ENCODE measurements around the gene PRDM16. TPM values are rescaled to one million over a fixed set of nuclear protein-coding genes. Genes with fewer than 3 reads are reported as not detected.

Gene PRDM16
- total RNA-seq, 4 donors from 2014 or later: 0.08 to 0.19 (median 0.12) TPM

DNA sequence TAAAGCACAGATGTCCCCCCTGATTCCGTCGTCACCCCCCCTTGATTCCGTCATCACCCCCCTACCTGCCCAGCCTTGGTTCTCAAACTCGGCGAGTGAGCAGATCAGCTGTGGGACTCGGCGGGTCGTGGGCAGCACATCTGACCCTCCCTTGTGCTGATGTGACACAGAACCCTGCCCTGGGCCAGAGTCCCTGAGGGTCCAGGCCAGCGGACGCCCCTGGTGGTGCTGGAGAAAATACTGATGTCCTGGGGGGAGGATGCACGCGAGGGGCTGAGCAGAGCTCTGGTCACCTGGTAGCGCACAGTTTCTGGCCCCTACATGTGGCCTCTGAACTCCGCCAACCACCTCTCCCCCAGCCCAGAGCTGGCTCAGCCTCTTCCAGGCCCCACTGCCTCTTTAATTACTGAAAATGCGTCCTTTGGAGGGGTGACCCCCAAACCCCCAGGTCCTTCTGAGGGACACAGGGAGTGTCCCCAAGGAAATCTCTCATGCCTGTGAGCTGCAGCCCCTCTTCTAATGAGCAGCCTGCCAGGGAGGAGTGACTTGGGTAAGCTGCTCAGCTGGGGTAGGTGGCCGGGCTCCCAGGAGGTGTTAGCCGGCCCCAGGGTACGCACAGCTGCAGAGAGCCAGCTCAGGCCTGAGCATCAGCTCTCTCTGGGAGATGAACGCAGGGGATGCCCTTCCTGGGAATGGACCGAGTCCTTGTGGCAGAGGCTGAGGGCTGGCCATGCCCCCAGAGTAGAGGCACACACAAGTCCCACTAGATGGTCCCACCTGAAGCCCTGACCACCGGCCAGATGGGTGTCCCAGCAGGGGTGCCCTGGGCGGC, 255.9 kb downstream of the PRDM16 start:
- no peak overlapping the region for H3K27ac ChIP-seq
- no peak for DNase-seq
- WGBS, 2 donors: 100% methylated on average over 1 to 5 of the region's 22 CpGs
- no peak overlapping the region for H3K4me3 ChIP-seq
- intact Hi-C loops (cut with DNase I): no loop called here
- peaks cover 0 to 67% (median 0%) of the 10 kb centered on the region in 4 donors for H3K27me3 ChIP-seq
- H3K4me1 ChIP-seq: peaks cover 0 to 23% (median under 1%) of the 10 kb centered on the region in 3 donors
- H3K36me3 ChIP-seq: no peaks in the 10 kb centered on the region
- TF ChIP-seq, protein P1, sequence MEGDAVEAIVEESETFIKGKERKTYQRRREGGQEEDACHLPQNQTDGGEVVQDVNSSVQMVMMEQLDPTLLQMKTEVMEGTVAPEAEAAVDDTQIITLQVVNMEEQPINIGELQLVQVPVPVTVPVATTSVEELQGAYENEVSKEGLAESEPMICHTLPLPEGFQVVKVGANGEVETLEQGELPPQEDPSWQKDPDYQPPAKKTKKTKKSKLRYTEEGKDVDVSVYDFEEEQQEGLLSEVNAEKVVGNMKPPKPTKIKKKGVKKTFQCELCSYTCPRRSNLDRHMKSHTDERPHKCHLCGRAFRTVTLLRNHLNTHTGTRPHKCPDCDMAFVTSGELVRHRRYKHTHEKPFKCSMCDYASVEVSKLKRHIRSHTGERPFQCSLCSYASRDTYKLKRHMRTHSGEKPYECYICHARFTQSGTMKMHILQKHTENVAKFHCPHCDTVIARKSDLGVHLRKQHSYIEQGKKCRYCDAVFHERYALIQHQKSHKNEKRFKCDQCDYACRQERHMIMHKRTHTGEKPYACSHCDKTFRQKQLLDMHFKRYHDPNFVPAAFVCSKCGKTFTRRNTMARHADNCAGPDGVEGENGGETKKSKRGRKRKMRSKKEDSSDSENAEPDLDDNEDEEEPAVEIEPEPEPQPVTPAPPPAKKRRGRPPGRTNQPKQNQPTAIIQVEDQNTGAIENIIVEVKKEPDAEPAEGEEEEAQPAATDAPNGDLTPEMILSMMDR (IDR thresholded peaks at IDR 0.05): no peak
- TF ChIP-seq POLR2A (IDR thresholded peaks at IDR 0.05): no peak
- H3K9me3 ChIP-seq: no peaks in the 10 kb centered on the region

DNA sequence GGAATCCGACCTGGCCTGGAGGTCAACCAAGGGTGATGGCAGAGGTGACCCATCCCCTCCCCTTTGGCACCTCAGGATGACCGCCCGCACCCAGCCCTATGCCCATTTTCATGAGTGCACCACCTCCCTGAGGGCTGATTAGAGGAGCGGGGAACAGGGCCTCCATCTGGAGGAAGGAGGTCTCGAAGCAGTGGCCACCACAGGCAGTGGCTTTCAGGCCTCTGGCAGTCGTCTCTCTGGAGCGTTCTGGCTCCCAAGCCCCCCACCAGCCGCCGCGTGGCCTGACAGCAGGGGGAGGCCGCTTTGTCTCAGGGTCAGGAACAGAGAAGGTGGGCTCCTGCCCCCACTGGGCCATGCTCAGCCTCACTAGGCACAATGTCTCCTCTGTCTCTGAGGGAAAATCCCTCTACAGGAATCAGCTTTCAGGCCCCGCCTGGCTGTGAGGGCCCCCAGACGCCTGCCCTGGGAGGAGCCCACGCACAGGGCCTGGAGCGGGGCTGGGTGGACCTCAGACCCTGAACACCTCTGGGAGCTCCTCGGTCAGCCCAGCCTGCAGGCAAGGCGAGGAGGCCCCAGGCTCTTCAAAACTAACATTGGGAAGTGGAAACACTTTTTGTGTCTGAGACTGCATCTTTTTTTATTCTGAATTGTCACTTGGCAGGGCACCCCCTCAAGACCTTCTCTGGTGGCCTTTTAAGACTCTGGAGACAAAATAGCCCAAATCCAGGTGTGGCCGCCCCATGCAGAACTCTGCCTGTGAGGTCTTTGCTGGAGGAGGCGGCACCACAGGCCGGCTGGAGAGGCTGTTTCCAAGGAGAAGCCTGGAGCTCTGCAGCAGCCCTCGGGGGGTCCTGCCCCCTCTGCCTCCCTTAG, 257.7 kb downstream of the PRDM16 start:
- no peaks in the 10 kb centered on the region for H3K36me3 ChIP-seq
- 76 to 78% methylated on average over 5 to 9 of the region's 21 CpGs for WGBS, 2 donors
- H3K4me1 ChIP-seq: peaks cover 0 to 14% (median 0%) of the 10 kb centered on the region in 3 donors
- H3K9me3 ChIP-seq: no peaks in the 10 kb centered on the region
- peaks cover 0 to 68% (median 0%) of the 10 kb centered on the region in 4 donors for H3K27me3 ChIP-seq
- intact Hi-C loops (cut with DNase I): no loop called here
- DNase-seq: no peak
- TF ChIP-seq POLR2A (IDR thresholded peaks at IDR 0.05): no peak
- TF ChIP-seq, protein P1 (IDR thresholded peaks at IDR 0.05): no peak
- H3K27ac ChIP-seq: no peak overlapping the region
- H3K4me3 ChIP-seq: no peak overlapping the region

DNA sequence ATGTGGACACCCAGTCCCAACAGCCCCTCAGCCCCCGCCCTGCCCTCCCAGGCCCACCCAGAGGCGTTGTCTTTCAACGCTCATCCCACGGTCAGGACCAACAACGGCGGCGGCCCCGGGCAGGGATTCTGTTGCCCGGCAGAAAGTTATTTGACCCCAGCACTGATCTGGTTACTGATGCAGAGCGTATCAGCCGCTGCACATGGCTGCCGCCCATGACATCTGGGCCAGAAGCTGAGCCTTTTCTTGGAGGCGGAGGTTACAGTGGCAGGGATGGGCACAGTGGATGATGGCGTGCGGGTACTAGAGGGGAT, 258.3 kb downstream of the PRDM16 start:
- intact Hi-C loops (cut with DNase I): no loop called here
- Histone ChIP-seq H3K36me3 (no peaks in the 10 kb centered on the region), H3K4me1 (peaks cover 0 to 14% (median 0%) of the 10 kb centered on the region in 3 donors), H3K9me3 (no peaks in the 10 kb centered on the region), H3K4me3 (no peak overlapping the region), H3K27me3 (peaks cover 0 to 68% (median 0%) of the 10 kb centered on the region in 4 donors), H3K27ac (no peak overlapping the region)
- 33 to 82% methylated on average over 1 to 2 of the region's 15 CpGs for WGBS, 2 donors
- TF ChIP-seq, protein P1 (IDR thresholded peaks at IDR 0.05): no peak
- TF ChIP-seq POLR2A (IDR thresholded peaks at IDR 0.05): no peak
- DNase-seq: no peak

DNA sequence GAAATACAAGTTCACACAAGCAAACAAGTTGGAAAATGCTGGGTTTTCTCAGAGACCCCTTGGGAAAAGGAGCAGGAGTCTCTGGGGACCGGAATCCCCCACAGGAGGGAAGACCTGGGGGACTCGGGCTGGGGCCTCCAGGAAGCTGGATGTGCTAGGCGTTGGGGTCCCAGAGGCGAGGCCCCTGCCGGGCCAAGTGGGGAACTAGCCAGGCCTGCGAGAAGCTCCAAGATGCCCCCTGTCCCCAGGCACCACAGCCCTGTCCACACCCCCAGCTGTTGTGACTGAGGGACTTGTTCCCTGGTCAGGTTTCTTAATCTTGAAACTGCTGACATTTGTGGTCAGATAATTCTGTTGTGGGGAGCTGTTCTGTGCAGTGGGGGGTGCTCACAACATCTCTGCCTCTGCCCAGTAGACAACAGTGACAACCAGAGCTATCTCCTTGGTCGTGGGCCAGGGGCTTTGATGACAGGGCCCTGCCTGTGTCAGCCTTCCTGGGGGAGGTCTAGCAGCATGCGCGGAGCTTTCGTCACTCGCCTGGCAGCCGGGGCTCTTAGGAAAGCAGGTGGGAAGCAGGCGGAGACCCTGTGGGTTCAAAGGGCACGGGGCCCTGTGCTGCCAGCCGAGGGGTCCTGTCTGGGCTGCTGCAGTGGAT, 259.1 kb downstream of the PRDM16 start:
- intact Hi-C loops (cut with DNase I): no loop called here
- H3K9me3 ChIP-seq: no peaks in the 10 kb centered on the region
- no peak for DNase-seq
- H3K4me1 ChIP-seq: peaks cover 0 to 11% (median 0%) of the 10 kb centered on the region in 3 donors
- H3K4me3 ChIP-seq: no peak overlapping the region
- no peak overlapping the region for H3K27ac ChIP-seq
- TF ChIP-seq POLR2A (IDR thresholded peaks at IDR 0.05): no peak
- TF ChIP-seq, protein P1 (IDR thresholded peaks at IDR 0.05): no peak
- no peaks in the 10 kb centered on the region for H3K36me3 ChIP-seq
- 74 to 86% methylated on average over 5 to 7 of the region's 15 CpGs for WGBS, 2 donors
- peaks cover 0 to 67% (median 0%) of the 10 kb centered on the region in 4 donors for H3K27me3 ChIP-seq
